GM23248 (cell line): ENCODE measurements around the gene ABCA2.

ENCODE experiments used
- EZH2 ChIP-seq: fragments of 200-600 bp; sonication (generic); IDR thresholded peaks from 2 replicates; pipeline ENCODE4 v1.6.1; 2018; ENCODE audit warnings: antibody characterized with exemption, mild to moderate bottlenecking; ENCODE audit not compliant: insufficient read depth, poor library complexity, severe bottlenecking
- EZH2phosphoT487 ChIP-seq: fragments of 200-600 bp; sonication (generic); IDR thresholded peaks from 2 replicates; pipeline ENCODE4 v1.6.1; 2018; ENCODE audit warnings: antibody characterized with exemption, moderate library complexity, mild to moderate bottlenecking, low read depth; ENCODE audit not compliant: insufficient read depth

DNA sequence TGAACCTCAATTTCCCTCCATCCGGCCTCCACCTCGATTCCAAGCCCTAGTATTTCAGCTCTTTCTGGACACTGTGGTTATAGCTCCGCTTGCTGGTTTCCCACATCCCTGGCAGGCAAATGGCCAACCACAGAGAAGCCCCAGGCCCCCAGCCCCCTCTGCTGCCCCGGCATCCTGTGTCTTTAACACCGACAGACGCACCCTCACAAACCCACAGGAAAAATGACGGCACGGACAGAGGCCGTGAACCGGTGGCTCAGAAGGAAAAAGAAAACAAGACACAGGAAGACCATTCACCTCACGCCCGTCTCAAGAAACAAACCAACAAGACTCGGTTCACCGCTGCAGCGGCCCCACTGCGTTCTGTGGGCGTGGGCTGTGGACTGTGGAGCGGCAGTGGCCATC lies 30.2 kb downstream of the ABCA2 start:
- no peak for TF ChIP-seq EZH2phosphoT487
- TF ChIP-seq EZH2: no peak
